OCI-LY7 (cell line): Measurements from ENCODE around the gene NXPH3.

ENCODE experiments used
- CTCF ChIP-seq: fragments of 200-600 bp; sonication (generic); conservative IDR thresholded peaks from 2 replicates; pipeline ENCODE4 v1.5.1; 2014; ENCODE audit warnings: mild to moderate bottlenecking, antibody characterized with exemption, low read length, moderate library complexity, mixed read lengths
- EZH2phosphoT487 ChIP-seq: fragments of 200-600 bp; sonication (generic); IDR thresholded peaks from 2 replicates; pipeline ENCODE4 v1.6.1; 2018; ENCODE audit warnings: low read depth, borderline replicate concordance, mild to moderate bottlenecking, mixed run types, antibody characterized with exemption, low read length, moderate library complexity, mixed read lengths

DNA sequence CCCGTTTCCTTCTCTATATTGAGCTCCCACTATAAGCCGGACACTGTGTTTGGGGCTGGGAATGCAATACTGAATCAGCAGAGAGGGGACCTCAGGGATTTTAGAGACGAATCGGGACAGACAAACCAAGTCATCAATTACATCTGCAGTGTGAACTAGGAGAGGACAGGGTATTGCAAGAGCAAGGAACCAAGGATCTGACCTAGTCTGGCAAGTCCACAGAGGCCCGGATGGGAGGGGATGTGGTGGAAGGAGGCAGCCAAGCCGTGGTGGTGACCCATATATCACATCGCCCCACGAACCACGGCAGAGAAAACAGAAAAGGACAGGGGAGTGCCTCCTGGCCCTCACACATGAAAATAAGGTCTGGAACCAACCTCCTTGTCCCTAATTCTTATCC is 28.1 kb upstream of the NXPH3 start:
- no peak for TF ChIP-seq CTCF
- no peak for TF ChIP-seq EZH2phosphoT487
